HG02840 (cell line): Measurements from ENCODE around the gene LYPD6B.

Experiments
- ATAC-seq: cut with Tn5 transposase; IDR thresholded peaks from one replicate; pipeline ENCODE4 v1.9.1; 2021; ENCODE audit warnings: mild to moderate bottlenecking, moderate library complexity, moderate number of reproducible peaks; ENCODE audit not compliant: unreplicated experiment, low FRiP score

The LYPD6B gene

DNA sequence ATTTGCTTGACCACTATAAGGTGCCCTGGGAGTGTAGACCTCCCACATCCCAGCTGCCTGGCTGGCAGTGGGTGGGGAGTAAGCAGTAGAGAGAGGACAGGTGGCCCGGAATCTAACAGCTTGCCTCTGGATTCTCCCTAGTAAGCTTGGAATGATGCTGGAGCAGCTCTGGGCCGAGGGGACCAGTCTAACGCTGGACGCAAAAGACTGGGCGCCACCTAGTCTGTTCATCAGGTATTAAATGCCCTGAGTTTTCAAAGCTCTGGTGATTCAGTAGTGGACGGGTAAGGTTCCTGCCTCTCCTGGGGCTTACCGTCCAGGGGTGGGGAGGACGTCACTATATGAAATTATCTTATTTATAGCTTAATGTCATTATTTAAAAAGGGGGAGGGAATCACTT lies 648 bp upstream of the LYPD6B start:
- no peak for ATAC-seq

DNA sequence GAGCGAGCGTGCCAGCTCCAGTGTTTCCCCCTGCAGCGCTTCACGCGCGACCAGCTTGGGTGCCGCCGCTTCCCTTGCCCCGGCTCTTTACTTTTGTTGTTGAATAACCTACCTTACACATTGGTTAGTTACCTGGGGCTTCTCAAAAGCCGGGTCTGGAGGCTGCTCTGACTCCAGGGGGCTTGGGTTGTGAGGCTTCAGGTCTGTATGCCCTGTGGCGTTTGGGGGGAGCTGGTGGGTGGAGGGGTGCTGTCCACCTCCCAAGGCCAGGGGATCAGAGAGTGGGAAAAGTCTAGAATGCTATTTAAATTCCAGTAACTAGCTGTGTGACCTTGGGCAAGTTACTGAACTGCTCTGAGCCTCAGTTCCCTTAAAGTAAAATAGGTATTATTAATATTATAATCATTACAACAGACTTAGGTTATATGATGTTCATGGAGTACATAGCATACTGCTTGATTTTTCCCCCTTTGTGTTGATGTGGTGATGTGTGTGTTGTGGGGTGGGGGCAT lies 770 bp downstream of the LYPD6B start:
- ATAC-seq = no peak

DNA sequence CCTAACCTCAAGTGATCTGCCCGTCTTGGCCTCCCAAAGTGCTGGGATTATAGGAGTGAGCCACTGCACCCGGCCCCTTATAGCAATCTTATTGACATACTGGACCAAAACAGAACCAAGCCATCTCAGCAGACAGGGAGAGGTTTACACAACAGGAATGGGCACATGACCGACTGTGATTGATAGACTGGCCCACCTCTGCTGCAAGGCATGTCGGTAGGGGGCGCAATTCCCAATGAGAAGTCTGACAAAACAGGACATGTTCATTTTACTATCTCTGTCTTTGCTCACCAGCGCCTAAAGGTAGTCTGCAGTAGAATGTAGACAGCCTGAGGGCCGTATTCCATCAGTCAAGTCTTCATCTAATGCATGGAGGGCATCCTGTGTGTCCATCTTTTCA lies 2.0 kb downstream of the LYPD6B start:
- ATAC-seq = no peak

DNA sequence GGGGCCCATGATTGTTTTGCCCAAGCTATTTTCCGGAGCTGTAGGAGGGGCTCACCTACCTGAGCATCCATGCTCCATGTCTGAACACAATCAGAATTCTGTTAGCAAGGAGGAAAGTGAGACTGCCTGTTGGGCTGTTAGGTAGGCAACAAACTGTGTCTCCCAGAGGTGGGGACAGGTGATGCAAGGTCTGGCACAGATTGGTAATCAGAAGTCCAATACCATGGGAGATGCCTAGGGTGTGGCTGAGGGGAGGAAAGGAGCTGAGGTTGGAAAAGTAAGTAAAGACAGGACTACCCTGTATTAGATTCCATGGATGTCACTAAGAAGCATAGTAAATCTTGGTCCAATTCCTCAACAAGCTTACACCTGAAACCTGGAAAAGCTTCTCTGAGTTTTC lies 3.0 kb downstream of the LYPD6B start:
- ATAC-seq = no peak

DNA sequence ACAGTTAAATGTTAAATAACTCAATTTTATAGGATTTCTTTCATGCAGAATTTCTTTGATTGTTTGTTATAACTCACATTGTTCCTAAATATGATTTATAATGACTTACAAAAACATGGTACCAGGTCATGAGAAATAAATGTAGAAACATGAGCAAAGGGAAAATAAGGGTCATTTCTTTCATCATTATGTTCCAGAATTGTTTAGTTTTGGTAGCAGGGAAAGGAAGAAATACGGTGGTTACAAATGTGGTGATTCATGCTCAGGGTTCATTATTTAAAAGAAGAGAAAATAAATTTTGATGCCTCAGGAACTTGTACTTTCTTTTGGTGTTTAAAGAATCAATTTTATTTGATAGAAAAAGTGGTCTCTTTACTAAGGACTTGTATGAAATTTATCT lies 4.4 kb downstream of the LYPD6B start:
- no peak for ATAC-seq

DNA sequence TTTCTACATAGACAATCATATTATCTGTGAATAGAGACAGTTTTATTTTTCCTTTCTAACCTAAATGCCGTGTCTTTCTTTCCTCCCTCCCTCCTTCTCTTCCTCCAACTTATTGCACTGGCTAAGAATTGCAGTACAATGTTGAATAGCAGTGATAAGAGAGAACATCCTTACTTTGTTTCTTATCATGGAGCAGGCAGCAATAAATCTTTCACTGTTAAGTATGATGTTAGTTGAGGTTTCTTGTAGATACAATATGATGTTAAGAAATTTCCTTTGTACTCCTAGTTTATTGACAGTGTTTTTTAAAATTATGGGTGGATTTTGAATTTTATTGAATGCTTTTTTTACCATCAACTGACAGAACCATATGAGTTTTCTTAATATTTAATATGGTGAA lies 6.0 kb downstream of the LYPD6B start:
- ATAC-seq = no peak

DNA sequence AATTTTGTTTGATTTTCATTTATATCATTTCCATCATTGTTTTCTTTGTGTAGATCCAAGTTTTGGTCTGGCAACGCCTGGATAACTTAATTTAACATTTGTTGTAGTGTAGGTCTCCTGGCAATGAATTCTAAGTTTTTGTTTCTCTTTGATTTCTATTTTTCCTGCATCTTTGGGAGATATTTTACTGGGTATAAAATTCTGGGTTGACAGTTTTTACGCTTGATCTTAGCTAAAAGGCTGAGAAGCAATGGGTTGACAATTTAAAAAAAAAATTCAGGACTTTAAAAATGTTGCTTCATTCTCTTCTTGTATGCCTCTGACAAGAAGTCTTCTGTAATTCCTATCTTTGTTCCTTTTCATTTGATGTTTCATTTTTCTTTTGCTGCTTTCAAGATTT lies 8.6 kb downstream of the LYPD6B start:
- no peak for ATAC-seq

DNA sequence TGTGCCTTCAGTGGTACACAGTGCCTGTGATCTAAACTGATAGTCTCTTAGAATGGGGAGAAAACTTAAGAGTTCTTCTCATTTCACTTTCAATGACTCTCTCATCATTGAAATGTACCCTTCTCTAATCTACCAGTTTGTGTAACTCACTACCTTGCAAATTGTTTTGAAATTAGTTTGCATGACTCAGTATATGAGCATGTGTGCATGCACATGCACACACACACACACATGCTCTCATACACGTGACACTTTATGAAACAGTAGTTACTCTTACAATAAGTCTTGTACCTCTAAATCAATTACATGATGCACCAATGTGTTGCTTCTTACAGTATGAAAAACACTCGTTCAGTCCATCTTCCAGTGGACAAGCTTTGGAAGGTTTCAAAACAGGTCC lies 10.6 kb downstream of the LYPD6B start:
- no peak for ATAC-seq

DNA sequence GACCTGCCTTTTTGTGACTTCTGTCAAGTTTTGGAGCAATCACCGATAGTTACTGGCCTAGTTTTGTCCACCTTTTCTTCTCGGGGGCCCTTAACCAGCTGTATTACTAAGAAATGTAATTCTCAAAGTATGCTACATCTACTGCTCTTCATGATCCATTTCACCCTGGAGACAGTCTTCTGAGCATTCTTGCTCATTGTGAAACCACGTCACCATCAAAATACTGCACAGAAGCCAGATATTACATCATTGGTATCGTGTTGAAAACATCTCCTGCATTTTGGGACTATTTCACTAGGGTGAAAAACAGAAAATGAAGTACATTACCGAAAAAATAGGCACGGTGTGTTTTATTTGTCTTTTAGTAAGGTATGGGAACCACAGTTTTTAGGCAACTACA lies 11.7 kb downstream of the LYPD6B start:
- ATAC-seq = no peak

DNA sequence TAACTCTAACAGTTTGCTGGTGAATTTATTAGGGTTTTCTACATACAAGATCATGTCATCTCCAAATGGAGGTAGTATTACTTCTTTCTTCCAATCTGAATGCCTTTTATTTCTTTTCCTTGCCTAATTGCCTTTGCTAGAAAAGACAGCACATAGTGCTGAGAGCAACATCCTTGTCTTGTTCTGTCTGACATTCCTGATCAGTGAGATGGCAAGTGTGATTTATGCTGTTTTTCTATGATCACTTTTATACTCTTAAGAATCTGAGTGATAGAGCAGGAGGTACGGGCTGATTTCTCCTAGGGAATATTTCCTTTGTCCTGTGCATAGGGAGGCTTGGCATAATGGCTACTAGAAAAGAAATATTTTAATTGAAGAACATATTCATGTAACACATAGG lies 17.3 kb downstream of the LYPD6B start:
- no peak for ATAC-seq

DNA sequence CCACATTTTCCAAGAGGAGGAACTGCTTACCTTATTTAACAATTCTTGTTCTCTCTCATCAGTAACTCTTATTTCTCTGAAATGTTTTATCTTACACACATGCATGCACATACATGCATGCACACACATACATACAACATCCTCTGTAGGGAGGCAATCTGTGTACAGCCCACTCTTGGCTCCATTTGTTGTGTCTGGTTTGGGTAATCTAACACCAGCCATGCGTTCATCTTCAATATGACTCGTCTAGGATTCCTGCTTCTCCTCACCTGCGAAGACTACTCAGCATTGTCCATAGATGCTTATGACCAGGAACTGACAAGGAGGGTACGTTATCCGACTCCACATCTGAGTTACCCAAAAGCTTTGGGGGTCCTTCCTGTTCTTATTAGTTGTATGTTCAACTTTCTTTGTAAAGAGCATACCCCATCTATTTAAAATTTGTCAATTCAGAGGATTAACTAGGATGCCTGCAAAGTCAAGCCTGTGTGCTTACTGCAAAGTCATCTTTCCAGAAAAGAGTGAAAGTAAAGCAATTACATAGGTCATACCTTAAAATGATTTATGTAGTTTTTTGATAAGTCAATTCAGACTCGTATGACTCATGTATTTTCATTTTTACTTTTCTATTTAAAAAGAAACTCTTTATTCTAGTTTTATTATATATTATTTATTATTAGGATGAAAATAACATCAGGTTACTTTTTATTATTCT lies 18.2 kb downstream of the LYPD6B start:
- ATAC-seq = no peak

DNA sequence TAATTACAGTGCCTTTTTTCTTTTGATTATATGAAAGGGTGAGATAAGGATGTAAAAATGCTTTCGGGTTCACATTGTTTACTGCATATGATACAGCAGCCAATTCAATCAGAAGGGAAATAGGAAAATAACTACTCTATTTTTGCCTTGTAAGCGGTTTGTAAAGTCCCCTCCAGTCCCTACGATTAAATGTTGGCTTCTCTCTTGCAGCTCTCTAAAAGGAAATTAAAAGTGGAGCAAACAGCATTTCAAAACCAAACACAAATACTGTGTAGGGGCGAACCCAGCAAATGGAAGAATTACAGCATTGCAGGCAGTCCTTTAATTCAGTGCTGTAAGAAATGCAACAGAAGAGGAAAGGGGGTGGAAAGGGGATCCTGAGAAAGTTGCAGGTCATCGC lies 18.9 kb downstream of the LYPD6B start:
- ATAC-seq = no peak

DNA sequence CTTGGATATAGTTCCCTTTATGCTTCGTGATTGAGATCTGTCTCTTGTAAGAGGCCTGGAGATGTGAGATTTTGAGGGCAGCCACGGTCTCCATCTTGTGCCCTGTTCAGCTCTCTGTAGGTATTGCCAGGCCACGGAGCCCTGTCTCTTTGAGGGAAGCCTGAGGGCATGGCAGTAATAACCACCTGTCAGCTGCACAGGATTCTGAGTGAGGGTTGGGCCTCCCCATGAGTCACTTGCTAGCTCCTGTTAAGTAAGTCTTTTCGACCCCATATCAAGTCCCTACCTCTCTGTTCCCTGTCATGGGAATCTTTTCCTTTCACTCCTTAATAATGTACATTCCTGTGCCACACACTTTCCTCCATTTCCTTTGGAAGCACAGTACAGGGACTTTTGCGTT lies 20.4 kb downstream of the LYPD6B start:
- ATAC-seq = no peak

DNA sequence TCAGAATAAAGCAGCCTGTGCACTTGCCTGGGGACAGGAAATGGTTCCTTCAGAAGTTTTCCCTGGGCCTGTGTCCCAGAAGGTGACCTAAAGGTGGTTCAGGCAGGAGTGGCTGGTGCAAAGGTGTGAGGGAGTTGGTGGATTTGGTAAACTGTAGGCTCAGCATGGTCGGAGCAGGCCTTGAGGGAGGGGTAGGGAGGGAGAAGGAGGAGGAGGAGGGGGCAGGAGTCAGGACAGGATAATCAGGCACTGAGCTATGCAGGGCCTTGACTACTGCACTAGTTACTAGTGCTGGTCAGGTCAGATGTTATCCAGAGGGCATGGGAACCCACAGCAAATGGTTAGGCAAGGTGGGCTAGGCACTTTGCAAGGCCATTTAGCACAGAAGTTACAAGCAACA lies 21.3 kb downstream of the LYPD6B start:
- ATAC-seq = no peak

DNA sequence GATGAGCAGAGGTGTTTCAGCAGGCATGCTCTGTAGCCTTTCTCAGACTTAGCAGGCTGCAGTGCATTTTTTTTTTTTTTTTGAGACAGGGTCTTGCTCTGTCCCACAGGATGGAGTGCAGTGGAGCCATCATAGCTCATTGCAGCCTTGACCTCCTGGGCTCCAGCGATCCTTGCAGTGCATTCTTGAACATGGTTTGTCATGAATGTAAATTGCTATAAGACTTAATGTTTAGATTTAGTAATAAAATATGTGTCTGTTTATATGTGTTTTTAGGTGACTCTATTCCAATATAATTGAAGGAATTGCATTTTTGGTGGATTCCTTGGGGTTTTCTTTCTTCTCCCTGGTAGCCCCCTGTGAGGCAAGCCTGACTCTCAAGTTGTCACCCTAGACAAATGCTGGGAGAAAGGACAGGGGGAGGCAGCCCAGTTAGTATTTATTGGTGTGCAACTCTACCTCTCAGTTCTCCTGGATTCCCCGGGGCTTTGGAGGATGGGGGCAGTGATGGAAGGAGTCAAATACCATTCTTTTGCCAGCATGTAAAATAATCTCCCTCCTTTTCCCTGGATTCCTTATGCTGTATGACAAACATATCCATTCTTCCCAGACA lies 22.7 kb downstream of the LYPD6B start:
- ATAC-seq = no peak

DNA sequence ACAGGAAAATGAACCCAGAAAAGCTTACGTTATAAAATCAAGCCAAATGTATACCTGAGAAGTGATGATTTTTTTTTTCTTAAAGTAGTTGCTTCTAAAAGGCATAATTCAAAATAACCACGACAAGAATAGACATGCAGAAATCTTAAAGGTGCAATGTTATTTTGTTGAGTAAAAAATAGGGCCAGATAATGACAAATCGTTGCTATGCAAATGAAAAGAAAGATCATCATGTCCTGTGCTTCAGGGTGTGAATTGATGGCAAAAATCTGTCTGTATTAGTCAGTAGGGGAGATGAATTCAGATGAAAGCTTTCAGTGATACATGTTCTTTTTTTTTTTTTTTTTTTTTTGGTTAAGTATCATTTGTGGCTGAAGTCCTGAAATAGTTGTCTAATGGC lies 24.0 kb downstream of the LYPD6B start:
- no peak for ATAC-seq

DNA sequence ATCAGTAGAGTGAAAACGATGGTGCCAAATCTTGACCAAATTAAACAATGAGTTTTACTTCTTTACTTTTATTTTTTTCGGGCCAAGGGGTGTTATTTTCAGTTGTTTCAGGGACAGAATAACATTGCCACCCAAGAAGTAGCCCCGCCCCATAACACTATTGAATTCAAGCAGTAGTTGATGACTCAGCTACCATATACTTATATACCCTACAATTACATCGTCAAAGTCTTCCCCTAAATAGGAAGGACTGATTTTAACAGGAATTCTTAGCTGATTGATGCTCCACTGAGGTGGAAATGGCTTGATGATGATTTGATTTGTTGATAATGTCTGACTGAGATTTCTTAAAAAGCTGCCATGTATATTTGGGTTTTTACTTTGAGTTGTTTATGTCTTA lies 24.7 kb downstream of the LYPD6B start:
- ATAC-seq = no peak

DNA sequence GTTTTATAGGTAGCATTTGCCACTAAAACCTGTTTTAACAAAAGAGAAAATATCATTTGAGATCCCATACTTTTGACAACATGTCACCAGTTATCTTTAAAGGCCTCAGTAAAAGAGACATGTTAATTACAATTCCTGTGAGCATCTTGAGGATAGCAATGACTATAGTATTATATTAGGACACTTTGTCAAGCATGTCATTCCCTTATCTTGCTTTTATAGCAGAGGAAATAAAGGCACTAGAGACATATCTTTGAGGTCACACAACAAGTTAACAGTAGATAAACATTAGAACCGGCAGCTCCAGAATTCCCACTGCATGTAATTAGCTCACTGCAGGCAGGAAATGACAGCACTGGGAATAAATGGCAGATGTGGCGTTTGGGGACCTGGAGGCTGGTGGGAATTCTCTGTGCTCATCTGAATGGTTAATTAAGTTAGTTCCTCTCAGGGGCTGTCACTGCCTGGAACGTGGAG lies 25.9 kb downstream of the LYPD6B start:
- no peak for ATAC-seq

DNA sequence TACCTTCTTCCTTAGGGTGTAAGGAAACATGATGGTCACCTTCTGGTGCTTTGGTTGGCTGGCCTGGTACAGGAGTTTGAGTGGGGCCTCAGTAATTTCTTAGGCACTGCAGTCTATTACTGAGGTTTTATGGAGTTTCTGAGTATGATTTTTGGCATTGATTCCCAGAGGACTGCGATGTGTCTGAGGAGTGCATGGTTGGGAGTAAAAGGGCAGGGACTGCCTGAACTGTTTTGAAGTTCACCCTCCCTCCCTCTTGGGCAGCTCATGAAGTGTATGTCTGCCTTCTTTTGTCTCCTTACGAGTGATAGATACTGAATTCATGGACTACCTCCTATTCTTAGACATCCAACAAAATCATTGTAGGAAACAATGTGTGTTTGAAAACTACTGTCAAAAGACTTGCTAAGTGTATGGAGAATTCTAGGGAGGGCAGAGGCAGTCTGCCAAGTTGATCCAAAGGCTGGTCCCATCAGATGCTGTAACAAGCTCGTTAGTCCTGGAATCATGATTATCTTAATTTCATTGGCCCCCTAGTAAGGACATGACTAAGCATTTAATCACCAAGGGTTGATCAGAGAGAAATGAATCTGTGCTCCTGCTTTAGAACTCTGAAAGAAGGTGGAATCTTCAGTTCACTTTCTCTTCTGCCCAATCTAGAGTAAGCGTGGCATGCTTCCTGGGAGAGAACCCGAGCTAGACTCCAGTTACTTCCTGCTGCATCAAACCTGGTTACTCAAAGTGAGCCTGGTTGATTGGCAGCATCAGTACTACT lies 26.5 kb downstream of the LYPD6B start:
- ATAC-seq = no peak

DNA sequence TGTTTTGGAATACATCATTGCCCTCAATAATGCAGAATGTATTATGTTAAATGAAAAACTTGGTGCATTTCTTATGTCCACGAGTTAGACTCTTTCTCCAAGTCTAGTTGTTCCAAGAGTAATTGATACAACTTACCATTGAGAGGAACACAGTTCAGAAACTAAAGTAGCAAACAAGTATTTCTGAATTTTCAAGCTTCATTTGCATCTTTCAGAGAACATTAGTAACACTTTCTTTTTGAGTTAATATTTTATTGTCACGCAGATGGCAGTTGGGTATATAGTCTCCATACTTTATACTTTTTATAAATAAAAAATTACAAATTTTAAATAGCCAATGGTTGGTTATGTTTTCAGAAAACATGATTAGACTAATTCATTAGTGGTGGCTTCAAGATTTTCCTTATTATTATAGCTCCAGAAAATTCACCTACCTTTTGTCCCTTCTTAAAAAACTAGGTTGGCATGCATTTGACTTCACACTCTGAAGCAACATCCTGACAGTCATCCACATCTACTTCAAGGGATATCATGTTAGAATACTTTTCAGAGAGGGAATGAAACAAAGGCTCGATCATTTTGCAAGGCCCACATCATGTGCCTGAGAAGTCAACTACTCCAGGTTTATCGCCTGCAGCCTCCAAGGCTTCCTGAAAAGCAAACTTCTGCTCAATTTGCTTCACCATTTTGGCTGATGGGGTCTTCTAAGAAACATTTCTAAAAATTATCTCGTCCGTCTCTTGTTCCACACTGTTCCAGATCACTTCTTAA lies 29.9 kb downstream of the LYPD6B start:
- ATAC-seq = no peak
